ENCODE results near the gene CEP57L1. TPM values are rescaled to one million over a fixed set of nuclear protein-coding genes. Genes with fewer than 3 reads are reported as not detected.

CEP57L1 gene
- total and polyA plus RNA-seq, 2 experiments from 2014 or later: 11.9 to 18.7 TPM

DNA sequence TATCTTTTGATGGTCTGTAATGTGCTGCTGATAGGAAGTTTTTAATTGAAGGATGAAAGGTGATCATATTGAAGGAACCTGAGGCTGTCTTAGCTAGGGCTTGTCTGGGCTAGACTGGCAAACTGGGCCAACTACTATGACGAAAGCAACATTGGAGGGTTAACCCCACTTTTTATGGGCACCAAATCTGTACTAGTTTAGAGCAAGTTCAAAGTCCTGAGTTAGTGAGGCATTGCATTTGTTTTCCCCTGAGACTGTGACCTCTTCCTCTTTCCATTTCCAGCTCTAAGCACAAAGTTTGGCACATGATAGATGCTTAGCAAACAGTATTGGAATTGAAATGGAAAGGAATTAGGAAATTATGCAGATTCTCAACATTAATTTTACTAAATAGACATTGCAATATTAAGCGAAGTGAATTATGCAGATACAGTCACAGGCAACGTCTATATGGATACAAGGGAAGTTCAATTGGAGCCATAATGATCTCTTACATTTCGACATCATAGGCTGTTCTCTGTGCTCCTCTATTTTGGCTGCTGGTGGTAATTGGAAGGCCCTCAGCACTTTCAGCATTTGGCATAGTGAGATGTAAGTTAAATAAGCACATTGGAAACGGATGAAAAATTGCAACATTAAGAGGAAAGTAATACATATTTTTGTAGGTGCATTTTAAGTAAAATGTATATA is 22.2 kb downstream of the CEP57L1 start:
- no peaks in the 10 kb centered on the region for H4K20me1 ChIP-seq (ENCODE audit: insufficient read depth, poor library complexity, severe bottlenecking)
- H3K4me2 ChIP-seq: no peak overlapping the region
- no peak overlapping the region for H3K4me3 ChIP-seq
- H2AFZ ChIP-seq: no peak overlapping the region
- H3K9me3 ChIP-seq (ENCODE audit: low read depth): no peaks in the 10 kb centered on the region
- H3K4me1 ChIP-seq (ENCODE audit: insufficient read depth): peaks cover 11% of the 10 kb centered on the region
- TF ChIP-seq EZH2 (IDR thresholded peaks at IDR 0.05; ENCODE audit: borderline replicate concordance) (no peak), EZH2phosphoT487 (IDR thresholded peaks at IDR 0.05; ENCODE audit: low read depth, severe bottlenecking, unreplicated experiment) (no peak)
- TF ChIP-seq, protein P1, sequence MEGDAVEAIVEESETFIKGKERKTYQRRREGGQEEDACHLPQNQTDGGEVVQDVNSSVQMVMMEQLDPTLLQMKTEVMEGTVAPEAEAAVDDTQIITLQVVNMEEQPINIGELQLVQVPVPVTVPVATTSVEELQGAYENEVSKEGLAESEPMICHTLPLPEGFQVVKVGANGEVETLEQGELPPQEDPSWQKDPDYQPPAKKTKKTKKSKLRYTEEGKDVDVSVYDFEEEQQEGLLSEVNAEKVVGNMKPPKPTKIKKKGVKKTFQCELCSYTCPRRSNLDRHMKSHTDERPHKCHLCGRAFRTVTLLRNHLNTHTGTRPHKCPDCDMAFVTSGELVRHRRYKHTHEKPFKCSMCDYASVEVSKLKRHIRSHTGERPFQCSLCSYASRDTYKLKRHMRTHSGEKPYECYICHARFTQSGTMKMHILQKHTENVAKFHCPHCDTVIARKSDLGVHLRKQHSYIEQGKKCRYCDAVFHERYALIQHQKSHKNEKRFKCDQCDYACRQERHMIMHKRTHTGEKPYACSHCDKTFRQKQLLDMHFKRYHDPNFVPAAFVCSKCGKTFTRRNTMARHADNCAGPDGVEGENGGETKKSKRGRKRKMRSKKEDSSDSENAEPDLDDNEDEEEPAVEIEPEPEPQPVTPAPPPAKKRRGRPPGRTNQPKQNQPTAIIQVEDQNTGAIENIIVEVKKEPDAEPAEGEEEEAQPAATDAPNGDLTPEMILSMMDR (IDR thresholded peaks at IDR 0.05; ENCODE audit: poor library complexity): no peak
- H3K9me2 ChIP-seq (replicated peaks; ENCODE audit: insufficient read depth): no peaks in the 10 kb centered on the region
- no peak overlapping the region for H3K27ac ChIP-seq
- H3K79me2 ChIP-seq: peaks cover 13% of the 10 kb centered on the region
- WGBS (ENCODE audit: low lambda C conversion rate, missing lambda C conversion rate): 84% methylated on average over 5 of the region's 5 CpGs
- DNase-seq (ENCODE audit: low spot score): no peak
- H3K36me3 ChIP-seq (replicated peaks; ENCODE audit: insufficient read depth, low read depth): no peaks in the 10 kb centered on the region
- no peaks in the 10 kb centered on the region for H3K27me3 ChIP-seq

- Histone ChIP-seq H3K9me2 (replicated peaks; ENCODE audit: insufficient read depth) (no peaks in the 10 kb centered on the region), H3K4me1 (ENCODE audit: insufficient read depth) (peaks cover 11% of the 10 kb centered on the region), H3K4me3 (no peak overlapping the region), H3K36me3 (replicated peaks; ENCODE audit: insufficient read depth, low read depth) (no peaks in the 10 kb centered on the region), H3K79me2 (peaks cover 20% of the 10 kb centered on the region), H3K9me3 (ENCODE audit: low read depth) (no peaks in the 10 kb centered on the region), H2AFZ (no peak overlapping the region), H3K4me2 (no peak overlapping the region), H3K27ac (no peak overlapping the region), H4K20me1 (ENCODE audit: insufficient read depth, poor library complexity, severe bottlenecking) (no peaks in the 10 kb centered on the region), H3K27me3 (no peaks in the 10 kb centered on the region)
- no peak for DNase-seq (ENCODE audit: low spot score)
- WGBS (ENCODE audit: low lambda C conversion rate, missing lambda C conversion rate): 77% methylated on average over 5 of the region's 5 CpGs
- TF ChIP-seq, protein P1 (IDR thresholded peaks at IDR 0.05; ENCODE audit: poor library complexity): no peak
- TF ChIP-seq EZH2phosphoT487 (IDR thresholded peaks at IDR 0.05; ENCODE audit: low read depth, severe bottlenecking, unreplicated experiment): no peak
- no peak for TF ChIP-seq EZH2 (IDR thresholded peaks at IDR 0.05; ENCODE audit: borderline replicate concordance)
Measured at GRCh38 chr6:109118337-109118736, 23.0 kb downstream of the CEP57L1 start.

DNA sequence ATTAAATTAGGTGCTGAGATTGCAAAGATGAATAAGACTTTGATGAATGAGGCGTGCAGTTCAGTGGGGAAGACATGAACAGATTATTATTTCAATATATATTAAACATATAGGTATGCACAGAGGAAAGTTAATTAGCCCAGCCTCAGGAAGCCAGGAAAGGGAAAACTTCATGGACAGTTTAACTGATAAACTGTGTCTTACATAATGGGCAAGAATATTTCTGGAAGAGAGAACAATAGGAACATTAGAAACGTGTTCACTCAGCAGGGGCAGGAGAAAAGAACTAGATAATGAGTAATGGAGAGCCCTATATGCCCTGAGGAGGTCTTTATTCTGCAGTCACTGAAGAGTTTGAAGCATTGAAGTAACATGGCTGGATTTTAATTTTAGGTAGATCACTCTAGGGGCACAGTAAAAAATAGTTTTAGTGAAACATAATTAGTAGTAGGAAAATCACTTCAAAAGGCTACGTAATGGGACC is 23.6 kb downstream of the CEP57L1 start:
- Histone ChIP-seq H3K4me2 (no peak overlapping the region), H3K27me3 (no peaks in the 10 kb centered on the region), H3K9me2 (replicated peaks; ENCODE audit: insufficient read depth) (no peaks in the 10 kb centered on the region), H3K36me3 (replicated peaks; ENCODE audit: insufficient read depth, low read depth) (no peaks in the 10 kb centered on the region), H3K4me3 (no peak overlapping the region), H2AFZ (no peak overlapping the region), H4K20me1 (ENCODE audit: insufficient read depth, poor library complexity, severe bottlenecking) (no peaks in the 10 kb centered on the region), H3K79me2 (peaks cover 23% of the 10 kb centered on the region), H3K4me1 (ENCODE audit: insufficient read depth) (peaks cover 11% of the 10 kb centered on the region), H3K27ac (no peak overlapping the region), H3K9me3 (ENCODE audit: low read depth) (no peaks in the 10 kb centered on the region)
- DNase-seq (ENCODE audit: low spot score): no peak
- TF ChIP-seq EZH2phosphoT487 (IDR thresholded peaks at IDR 0.05; ENCODE audit: low read depth, severe bottlenecking, unreplicated experiment) (no peak), EZH2 (IDR thresholded peaks at IDR 0.05; ENCODE audit: borderline replicate concordance) (no peak)
- TF ChIP-seq, protein P1 (IDR thresholded peaks at IDR 0.05; ENCODE audit: poor library complexity): no peak
- WGBS (ENCODE audit: low lambda C conversion rate, missing lambda C conversion rate): 85% methylated on average over 3 of the region's 3 CpGs
